HUDEP-2 (cell line): ENCODE results near the gene DCDC2B.

ENCODE experiments used
- DNase-seq, 76 experiments: peaks; one replicate each; lab custom pipeline; 2025; ENCODE audit not compliant: unreplicated experiment in 76 of 76; lab: John Stamatoyannopoulos, UW

DCDC2B gene

DNA sequence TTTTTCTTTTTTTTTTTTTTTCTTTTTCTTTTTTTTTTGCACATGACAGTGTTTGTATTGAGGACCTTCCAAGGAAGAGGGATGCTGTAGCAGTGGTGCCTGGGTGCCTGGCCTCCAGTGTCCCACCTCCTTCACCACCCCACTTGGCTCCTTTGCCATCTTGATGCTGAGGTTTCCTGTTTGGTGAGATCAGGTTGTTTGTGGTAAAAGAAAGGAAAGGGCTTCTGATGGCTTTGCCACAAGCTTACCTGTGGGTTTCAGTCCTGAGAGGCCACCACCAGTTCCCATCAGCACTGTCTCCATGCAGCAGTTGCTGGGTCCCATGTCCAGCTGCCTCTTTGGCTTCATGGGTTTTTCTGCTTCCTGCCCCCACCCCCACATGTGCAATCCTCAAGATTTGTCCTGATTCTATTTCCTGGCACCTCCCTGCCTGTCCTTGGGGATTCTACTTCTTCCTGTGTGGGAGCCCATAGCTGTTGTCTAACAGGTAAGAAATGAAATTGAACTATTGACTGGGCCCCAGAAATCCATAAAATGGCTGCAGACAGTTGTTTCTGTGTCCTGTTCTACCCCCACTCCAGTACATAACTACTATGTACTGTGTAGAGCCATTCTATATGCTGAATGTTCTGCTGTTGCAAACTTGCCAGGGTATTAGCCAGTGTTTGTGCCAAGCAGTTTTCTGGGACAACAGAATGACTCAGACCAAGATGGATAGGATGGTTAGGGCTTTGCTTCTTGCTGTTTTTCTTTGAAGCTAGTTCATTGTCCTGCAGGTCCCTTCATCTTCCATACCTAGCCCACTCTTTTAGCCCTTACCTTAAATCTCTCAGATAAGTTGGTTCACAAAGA lies 12.7 kb upstream of the DCDC2B start:
- no peak for DNase-seq

DNA sequence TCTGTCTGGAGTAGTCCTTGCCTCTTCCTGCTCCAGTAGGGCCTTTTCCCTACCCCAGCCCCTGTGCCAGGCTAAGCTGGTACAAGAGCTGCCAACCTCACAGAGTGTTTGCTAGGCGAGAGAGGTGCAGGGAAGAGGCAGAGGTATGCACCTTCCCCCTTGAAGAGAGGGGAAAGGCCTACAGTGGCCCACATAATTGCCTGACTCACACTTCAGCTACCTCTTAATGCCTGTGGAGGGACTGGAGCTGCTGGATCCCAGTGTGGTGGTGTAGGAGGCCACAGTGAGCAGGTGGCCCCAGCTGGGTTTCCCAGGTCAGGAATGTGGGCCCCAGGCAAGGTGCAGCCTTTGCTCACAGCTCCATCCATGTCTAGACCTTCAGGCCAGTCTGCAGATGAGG lies 11.8 kb upstream of the DCDC2B start:
- no peak for DNase-seq

DNA sequence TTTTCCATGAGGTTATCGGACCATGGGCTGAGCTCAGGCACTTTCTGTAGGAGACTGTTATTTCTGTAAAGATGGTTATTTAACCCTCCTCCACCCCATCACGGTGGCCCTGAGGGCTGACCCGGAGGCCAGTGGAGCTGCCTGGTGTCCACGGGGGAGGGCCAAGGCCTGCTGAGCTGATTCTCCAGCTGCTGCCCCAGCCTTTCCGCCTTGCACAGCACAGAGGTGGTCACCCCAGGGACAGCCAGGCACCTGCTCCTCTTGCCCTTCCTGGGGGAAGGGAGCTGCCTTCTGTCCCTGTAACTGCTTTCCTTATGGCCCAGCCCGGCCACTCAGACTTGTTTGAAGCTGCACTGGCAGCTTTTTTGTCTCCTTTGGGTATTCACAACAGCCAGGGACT lies 11.1 kb upstream of the DCDC2B start:
- no peak for DNase-seq

DNA sequence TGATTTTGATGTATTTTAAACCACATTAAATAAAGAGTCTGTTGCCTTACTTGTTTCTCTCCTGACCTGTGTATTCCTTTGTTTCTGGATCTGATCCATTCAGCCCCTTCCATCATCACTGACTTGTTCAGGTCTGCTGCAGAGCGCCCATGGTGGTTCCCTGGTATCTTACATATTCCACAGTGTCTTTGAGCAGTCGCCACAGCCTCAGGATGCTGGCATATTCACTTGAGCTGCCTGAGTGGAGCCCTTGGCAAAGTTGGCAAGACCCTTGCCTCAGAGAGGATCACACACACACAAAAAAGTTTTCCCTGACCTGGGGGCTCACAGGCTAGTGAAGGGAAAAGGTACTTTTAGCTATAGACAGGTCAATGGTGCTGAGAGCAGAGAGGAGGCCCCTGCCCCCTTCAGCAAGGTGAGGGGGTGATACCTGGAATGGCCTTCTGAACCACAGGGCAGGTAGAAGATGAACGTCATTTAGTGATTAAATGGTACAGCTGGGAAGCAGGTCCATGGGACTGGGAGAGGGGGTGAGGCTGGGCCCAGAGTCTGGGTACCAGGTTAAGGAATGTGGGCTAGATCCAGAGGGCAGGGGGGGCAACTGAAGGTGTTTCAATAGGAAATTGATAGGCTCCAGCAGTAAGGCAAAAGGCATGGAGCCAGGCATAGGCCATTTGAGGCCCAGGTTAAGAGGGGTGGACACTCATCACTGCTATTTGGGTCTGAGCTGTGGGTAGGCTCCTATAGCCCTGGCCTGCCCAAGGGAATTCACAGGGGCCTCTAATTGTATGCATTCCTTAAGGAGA lies 10.4 kb upstream of the DCDC2B start:
- no peak for DNase-seq

DNA sequence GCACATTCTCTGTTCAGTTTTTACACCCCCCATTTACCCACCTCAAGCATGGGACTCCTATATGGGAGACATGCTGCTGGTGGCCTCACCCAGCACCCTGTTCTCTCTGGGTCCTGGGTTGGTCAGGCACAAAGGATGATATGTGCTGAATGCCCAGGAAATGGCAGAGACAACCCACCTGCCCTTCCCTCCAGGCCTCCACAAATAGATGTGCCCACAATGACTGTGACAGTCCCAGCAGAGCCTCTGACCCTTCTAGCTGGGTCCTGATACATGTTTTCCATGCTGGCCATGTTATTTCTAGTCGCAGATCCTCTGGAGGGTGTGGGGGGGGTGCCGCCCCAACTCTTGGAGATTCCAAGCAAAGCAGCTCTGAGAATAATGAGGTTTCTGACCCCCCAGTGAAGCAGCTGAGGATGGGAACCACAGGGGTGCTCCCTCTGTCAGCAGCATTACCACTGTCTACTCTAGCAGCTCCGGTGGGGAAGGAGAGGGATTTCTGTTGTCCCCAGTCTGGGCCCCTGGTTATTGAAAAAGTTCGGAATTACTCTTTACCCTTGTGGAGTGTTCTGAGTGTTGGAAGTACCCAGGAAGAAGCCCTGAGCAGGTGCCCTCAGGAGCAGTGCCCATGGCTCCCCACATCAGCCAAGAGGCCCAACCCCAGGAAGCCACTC lies 9.7 kb upstream of the DCDC2B start:
- no peak for DNase-seq

DNA sequence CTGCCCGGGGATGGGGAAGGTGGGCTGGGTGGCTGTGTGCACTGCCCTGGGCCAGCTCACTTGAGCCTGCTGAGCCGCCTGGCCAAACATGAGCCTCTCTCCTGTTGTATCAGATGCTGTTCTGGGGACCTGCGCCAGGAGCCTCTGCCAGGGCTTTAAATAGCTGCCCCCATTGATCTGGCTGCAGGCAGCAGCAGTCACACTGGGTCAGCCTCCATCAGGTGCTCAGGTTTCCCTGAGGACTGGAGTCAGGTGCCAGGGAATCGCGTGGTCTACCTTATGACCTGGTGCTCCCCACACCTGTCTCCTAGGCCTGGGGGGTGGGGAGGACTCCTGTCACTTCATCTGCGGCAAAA lies 9.2 kb upstream of the DCDC2B start:
- no peak for DNase-seq

DNA sequence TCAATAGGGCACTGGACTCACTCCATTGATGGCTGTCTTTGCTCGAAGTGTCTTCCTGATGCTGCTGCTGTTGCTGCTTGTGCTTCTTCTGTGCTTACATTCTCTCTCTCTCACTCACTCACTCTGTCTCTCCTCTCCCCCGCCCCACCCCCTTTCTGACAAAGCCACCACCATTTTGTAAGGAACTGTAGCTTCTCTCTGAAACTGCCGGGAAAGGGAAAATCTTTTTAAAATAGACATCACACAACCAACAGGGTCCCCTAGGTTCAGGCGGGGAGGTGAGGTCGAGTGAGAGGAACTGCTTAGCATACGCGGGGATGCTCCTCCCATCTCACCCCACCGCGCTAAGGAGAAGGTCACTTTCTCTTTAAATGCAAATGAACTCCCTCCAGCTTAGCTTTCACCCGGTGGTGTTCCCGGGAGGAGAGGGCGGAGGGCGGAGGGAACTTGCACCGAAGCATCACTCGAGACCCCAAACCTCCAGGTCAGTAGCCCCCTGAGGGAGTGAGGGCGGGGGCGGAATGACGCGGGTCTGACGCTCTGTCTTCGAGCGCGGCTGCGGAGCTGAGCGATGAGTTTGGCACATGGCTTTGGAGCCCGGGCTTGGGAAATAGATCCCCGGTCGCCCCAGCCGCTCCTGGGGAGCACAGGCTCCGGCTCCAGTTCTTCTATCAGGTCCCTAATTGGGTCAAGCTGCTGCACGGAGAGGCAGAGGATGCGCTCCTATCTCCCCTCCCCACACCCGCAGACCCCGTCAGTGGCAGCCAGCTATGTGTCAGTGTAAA lies 8.5 kb upstream of the DCDC2B start, which contains the start of gene CCDC28B:
Gene CCDC28B, plus strand, starts transcription at position 370 of the 785 bp plus-strand sequence. CDS start 1,341 bp downstream, outside the sequence.
- peak in 35 of 76 experiments; percentile 11 to 56 (median 28) for DNase-seq

DNA sequence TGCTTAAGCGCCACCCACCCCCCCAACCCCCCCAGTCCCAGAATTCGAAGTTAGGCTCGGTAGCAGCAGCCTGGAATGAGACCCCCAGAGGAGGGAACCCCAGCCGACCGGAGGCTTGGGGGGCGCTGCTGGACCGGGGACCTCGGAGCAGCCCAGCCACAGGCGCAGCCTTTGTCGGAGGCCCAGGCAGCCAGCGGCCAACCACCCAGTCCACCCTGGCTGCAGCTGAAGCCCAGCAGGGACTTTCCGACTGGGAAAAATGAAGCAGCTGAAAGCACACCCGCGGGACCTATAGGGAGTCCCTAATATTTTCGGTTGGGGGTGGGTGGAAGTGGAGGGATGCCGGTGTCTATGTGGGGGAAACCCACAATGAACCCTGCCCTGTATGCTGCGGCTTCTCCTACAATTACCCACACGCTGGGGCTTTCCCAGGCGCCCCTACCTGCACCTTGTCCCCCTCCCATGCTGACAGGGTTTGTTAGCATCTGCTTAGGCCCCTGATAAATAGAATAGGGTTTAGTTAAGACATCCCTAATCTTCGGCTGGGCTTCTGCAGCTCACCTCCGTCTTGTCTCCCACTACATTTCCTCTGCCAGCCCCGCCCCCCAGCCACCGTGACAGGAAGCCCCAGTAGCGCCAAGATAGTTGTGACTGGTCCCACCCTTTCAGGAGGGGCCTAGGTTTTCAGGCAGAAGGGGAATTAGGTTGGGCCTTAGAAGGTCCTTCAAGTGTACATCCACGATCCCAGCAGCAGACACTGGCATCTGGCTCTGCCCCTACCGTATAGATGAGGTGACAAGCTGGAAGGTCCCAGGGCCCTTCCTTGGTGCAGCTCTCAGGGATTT lies 7.7 kb upstream of the DCDC2B start:
- peak in 63 of 76 experiments; percentile 10 to 85 (median 67) for DNase-seq

DNA sequence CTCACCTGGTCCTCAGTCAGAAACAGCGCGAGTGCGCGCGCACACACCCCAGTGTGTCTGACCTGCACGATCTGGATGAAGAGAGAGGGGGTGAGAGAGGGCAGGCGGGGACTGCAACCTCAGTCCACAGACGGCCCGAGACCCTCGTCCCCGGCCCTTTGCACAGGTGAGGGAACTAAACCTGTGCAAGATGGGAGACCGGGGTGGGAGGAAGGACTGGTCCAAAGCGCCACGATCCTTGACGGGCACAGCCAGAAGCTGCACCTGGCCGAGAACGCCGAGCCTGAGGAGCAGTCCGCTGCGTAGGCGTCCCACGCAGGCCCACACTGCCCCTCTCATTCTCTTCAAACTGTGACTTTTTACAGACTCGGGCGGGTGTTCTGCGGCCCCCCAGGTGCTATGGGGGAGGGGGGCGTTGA lies 3.9 kb upstream of the DCDC2B start:
- DNase-seq = no peak

DNA sequence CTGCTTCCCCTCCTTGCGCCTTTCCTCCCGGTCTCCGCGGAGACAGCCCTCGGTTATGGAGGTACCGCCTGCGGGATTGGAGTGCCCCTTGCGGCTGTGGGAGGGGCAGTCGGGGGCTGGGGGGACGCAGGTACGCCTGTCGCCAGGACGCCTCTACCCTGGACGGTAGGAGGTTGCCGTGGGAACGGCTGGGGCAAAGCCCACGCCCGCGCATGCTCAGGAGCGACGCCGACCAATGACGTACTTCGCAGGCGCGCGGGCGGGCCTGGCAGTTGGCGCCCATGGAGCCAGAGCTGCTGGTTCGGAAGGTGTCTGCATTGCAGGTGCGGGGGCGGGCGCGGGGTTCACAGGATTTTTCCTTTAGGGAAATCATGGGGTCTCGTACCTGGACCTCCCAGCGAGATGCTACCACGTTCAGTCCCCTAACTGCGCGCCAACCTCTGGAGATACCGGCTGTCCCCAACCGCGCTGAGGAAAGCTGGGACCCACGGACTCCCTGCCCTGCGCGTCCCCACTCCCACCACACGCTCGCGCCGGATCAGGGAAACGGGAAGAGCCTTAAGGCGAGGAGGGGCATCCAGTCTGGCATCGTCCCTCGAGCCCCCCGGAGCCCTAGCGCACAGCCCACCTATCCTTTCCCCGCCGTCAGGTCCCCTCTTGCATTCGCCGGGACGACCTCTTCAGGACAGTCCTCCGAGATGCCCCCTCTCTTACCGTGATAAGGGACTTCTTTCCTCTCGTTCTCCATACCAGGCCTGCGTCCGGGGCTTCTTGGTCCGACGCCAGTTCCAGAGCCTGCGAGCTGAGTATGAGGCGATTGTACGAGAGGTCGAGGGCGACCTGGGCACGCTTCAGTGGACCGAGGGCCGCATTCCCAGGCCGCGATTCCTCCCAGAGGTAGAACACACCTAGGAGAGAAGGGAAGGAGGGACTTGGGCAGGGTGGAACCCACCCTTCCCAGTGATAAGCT lies 3.2 kb upstream of the DCDC2B start, which contains the start of gene IQCC:
Gene IQCC, plus strand, starts transcription at position 271 of the 970 bp plus-strand sequence. Its CDS starts 11 bp downstream, at position 282.
- DNase-seq = peak in 68 of 76 experiments; percentile 36 to 85 (median 69)

DNA sequence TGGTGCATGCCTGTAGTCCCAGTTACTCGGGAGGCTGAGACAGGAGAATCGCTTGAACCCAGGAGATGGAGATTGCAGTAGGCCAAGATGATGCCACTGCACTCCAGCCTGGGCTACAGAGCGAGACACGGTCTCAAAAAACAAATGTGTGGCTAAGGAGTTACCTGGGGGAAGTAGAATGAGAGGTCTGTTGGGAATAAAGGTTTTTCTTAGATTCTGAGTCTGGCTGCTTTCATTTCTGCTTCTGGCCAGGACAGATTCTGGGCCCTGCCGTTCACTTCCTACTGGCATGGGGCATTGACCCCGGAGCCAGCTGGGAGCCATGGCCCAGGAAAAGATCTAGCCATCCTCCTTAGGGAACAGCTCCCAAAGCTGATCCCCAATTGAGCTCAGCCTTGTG lies 420 bp upstream of the DCDC2B start:
- DNase-seq = no peak

DNA sequence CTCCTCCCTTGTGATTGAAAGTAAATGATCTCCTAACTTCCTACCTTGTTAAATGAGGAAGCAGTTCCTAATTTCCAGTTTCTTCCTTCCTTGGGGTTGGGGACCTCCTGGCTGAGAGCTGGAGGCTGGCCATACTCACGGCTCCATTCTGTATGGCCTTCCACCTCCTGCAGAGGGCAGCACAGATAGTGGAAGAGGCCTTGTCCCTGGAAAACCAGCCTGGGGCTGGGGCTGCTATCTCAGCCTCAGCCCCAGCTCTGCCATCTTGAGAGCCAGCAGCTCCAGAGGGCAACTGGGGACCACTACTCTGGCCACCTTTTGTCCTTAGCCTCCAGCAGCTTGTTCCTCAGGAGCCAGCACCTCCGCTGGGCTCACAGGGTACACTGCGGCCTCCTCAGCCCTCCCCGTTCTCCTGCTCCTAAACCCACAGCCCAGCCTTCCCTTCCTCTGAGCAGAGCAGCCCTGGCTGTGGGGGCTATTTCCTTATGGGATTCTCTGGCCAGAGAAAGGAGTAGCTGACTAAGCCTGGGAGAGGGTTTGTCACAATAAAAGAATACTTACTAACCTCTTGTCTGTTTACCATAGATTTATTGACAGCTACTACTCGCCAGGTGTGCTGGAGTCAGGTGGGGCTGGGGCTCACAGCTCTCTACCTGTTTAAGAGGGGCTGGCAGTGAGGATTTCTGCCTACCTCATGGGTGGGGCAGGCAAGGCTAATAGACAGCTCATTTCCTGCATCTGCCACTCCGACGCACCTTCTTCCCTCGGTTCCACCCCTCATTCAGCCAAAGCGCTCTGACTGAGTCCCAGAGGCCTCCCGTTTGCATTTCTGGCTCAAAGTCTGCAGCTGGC lies 7.0 kb downstream of the DCDC2B start:
- peak in 51 of 76 experiments; percentile 9 to 66 (median 32) for DNase-seq

DNA sequence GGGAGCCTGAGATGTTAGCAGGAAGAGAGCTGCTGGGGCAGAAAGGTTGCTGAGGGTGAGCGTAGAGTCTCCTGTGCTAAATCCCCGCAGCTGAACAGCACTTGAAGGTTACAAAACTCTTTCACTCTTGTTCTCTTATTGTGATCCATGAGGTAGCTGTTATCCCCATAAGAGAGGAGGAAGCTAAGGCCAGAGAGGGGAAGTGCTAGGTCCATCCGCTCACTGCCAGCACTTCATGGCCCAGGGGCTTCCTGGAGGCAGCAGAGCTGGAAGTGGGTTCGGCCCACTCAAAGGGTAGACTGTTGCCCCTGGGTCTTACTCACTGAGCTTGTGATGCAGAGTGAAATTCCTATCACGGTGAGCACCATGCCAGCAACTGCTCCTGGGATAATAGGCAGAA lies 7.7 kb downstream of the DCDC2B start:
- DNase-seq = no peak

DNA sequence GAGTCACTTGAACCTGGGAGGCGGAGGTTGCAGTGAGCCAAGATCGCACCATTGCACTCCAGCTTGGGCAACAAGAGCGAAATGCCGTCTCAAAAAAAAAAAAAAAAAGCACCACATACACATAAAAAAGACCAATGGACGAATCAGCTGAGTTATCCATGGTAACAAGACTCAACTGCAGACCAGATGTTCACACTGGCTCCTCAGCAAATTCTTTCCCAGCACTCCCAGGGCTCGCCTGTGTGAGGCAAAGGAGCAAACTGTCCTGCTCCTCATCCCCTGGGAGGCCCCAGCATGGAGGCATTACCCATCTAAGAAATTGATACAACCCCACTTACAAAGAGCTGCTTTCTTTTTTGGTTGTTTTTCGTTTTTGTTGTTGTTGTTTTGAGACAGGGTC lies 10.1 kb downstream of the DCDC2B start:
- DNase-seq = no peak

DNA sequence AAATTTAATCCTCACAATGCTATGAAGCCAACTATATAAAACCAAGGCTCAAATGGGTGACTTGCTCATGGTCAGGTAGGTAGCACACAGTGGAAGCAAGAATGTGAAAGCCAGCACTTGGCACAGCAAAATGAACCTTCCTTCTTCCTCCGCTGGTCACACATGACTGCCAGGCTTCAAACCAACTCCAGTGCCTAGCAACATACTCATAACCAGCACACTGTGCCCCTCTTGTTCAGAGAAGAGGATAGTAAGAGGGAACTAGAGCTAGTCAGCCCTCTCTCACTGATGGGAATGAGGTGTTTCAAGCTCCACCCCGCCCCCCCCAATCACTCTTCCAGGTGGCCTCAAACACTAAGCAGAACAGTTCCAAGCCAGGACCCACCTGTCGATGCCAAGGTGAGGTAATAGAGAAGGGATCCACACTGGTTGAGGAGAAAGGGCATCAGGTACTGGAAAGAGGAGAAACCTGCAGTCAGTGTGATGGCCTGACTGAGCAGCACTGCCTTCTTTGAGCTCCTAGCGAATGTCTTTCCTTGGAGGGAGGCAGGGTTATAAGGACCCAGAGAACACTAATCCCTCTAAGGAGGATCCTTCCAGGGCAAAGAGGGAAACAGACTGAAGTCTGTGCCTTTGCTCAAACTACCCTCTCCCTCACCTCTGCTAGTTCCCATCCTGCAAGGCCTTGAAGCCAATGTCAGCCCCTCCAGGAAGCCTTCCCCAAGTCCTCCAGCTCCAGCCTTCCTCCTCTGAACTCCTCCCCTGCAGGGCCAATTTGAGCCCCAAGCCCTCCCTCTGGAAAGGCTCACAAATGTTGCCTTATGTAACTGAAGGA lies 12.1 kb downstream of the DCDC2B start:
- no peak for DNase-seq

DNA sequence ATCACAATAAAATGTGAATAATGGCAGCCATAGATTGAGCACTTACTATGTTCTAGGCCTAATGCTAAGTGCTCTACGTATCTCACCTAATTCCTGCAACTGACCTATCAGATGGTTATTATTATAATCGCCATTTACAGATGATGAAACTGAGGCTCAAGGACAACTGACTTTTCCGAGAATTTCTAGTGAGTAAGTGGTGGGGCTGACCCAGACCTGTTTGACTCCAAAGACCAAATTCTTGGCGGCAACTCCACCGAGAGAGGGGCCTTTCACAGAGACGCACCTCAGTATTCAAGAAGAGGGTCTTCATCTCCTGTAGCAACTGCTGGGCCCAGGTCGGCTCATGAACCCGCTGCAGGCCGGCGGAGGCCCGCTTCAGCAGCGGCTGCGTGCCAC lies 12.7 kb downstream of the DCDC2B start:
- DNase-seq = no peak
